Cardiac muscle cell (in vitro differentiated cells and primary cell): ENCODE results near the gene ERF. TPM values are rescaled to one million over a fixed set of nuclear protein-coding genes. Genes with fewer than 3 reads are reported as not detected.

Experiments
- DNase-seq, 2 donors: peaks; one replicate each; pipeline versions ENCODE4 v3.0.0 to v3.0.0-alpha.2; 2010 to 2017; ENCODE audit warnings: low read depth in 1 of 2, low spot score in 1 of 2
- H3K27ac ChIP-seq: fragments of 200-600 bp; sonication (generic); 2 replicates; pipeline ENCODE4 v1.5.1; 2016
- H3K27me3 ChIP-seq: fragments of 200-600 bp; sonication (generic); 2 replicates; pipeline ENCODE4 v1.6.0; 2016; ENCODE audit warnings: control low read depth
- H3K36me3 ChIP-seq: fragments of 200-600 bp; sonication (generic); 2 replicates; pipeline ENCODE4 v1.5.1; 2016; ENCODE audit warnings: control low read depth
- H3K4me1 ChIP-seq: fragments of 200-600 bp; sonication (generic); 2 replicates; pipeline ENCODE4 v1.8.1; 2017; ENCODE audit warnings: low read depth, mild to moderate bottlenecking, mixed run types
- H3K4me3 ChIP-seq: fragments of 200-600 bp; sonication (generic); 2 replicates; pipeline ENCODE4 v1.5.1; 2016; ENCODE audit warnings: mild to moderate bottlenecking
- H3K9me3 ChIP-seq: fragments of 200-600 bp; sonication (generic); 2 replicates; pipeline ENCODE4 v1.5.1; 2017; ENCODE audit warnings: low read depth, mild to moderate bottlenecking, control low read depth
- CTCF ChIP-seq: IDR thresholded peaks from 2 replicates; pipeline ENCODE4 v1.5.1; 2012; ENCODE audit warnings: low read depth, mild to moderate bottlenecking, low read length
- polyA plus RNA-seq: library from polyadenylated mRNA; unstranded; fragments of >200 nt; fragmentation: Nextera tagmentation; extraction: Ambion mirVana; gene quantifications from 2 replicates; pipeline ENCODE4 v1.2.1, GENCODE V29; 2016
- total RNA-seq: library from RNA; depleted of rRNA; stranded (reverse); fragments of >200 nt; gene quantifications from 2 replicates; pipeline ENCODE4 v1.2.3, GENCODE V29; 2016

The ERF gene
- total and polyA plus RNA-seq, 2 experiments from 2014 or later: 25.1 to 108 TPM

- H3K27me3 ChIP-seq: no peaks in the 10 kb centered on the region
- peak overlapping the region; percentile 96 for H3K4me3 ChIP-seq
- H3K4me1 ChIP-seq: peaks cover 34% of the 10 kb centered on the region
- no peaks in the 10 kb centered on the region for H3K9me3 ChIP-seq
- peak overlapping the region; percentile 95 for H3K27ac ChIP-seq
- H3K36me3 ChIP-seq: no peaks in the 10 kb centered on the region
- peak; percentile 66 to 89 for DNase-seq
- no peak for TF ChIP-seq CTCF
Measured at GRCh38 chr19:42254089-42254849, 659 bp downstream of the ERF start.

GRCh38 chr19:42253245-42254088 is 1.5 kb downstream of the ERF start:
- Histone ChIP-seq H3K27me3 (no peaks in the 10 kb centered on the region), H3K4me3 (peak overlapping the region; percentile 96), H3K4me1 (peaks cover 34% of the 10 kb centered on the region), H3K27ac (peak overlapping the region; percentile 95), H3K36me3 (no peaks in the 10 kb centered on the region), H3K9me3 (no peaks in the 10 kb centered on the region)
- TF ChIP-seq CTCF: no peak
- peak; percentile 65 to 75 for DNase-seq

- H3K36me3 ChIP-seq: no peaks in the 10 kb centered on the region
- no peak for TF ChIP-seq CTCF
- H3K4me1 ChIP-seq: peaks cover 34% of the 10 kb centered on the region
- H3K27ac ChIP-seq: peak overlapping the region; percentile 95
- peak; percentile 68 to 71 for DNase-seq
- peak overlapping the region; percentile 96 for H3K4me3 ChIP-seq
- no peaks in the 10 kb centered on the region for H3K9me3 ChIP-seq
- no peaks in the 10 kb centered on the region for H3K27me3 ChIP-seq
Measured at GRCh38 chr19:42252365-42253244, 2.3 kb downstream of the ERF start.

- H3K27ac ChIP-seq: peak overlapping the region; percentile 95
- no peaks in the 10 kb centered on the region for H3K9me3 ChIP-seq
- H3K27me3 ChIP-seq: no peaks in the 10 kb centered on the region
- peak overlapping the region; percentile 96 for H3K4me3 ChIP-seq
- H3K4me1 ChIP-seq: peaks cover 34% of the 10 kb centered on the region
- no peak for TF ChIP-seq CTCF
- no peaks in the 10 kb centered on the region for H3K36me3 ChIP-seq
- DNase-seq: no peak
Measured at GRCh38 chr19:42251572-42252358, 3.2 kb downstream of the ERF start.
